Epidermal melanocyte (primary cell): ENCODE data around the gene CFAP97D1.
A peak's percentile ranks its signal among the peaks of the same experiment; 100 is the strongest.

Experiments used
- DNase-seq: peaks from one replicate; pipeline ENCODE4 v3.0.0; 2011; ENCODE audit warnings: low spot score; ENCODE audit not compliant: insufficient read length

CFAP97D1 gene

GRCh38 chr17:43780135-43780534 lies at the start of gene CFAP97D1:
Gene CFAP97D1, plus strand, starts transcription at chr17:43780435. Its CDS starts 28 bp downstream, at chr17:43780463.
- no peak for DNase-seq

GRCh38 chr17:43732958-43733357 lies 47.3 kb upstream of the CFAP97D1 start:
- DNase-seq, result no peak

- DNase-seq, result no peak
These were observed 46.3 kb upstream of the CFAP97D1 start for GRCh38 chr17:43733956-43734355.

- DNase-seq, result peak; percentile 56
These were observed 45.9 kb upstream of the CFAP97D1 start for GRCh38 chr17:43734376-43734775.

- no peak for DNase-seq
These were observed 43.8 kb upstream of the CFAP97D1 start for GRCh38 chr17:43736389-43736788.

GRCh38 chr17:43737722-43738121 lies 42.5 kb upstream of the CFAP97D1 start:
- no peak for DNase-seq

GRCh38 chr17:43740541-43740940 lies 39.7 kb upstream of the CFAP97D1 start:
- DNase-seq, result no peak

GRCh38 chr17:43741636-43742035 lies 38.6 kb upstream of the CFAP97D1 start:
- no peak for DNase-seq

GRCh38 chr17:43745541-43745940 lies 34.7 kb upstream of the CFAP97D1 start:
- DNase-seq, result no peak

GRCh38 chr17:43750153-43750552 lies 30.1 kb upstream of the CFAP97D1 start:
- no peak for DNase-seq

- DNase-seq, result no peak
These were observed 26.6 kb upstream of the CFAP97D1 start for GRCh38 chr17:43753493-43754129.

GRCh38 chr17:43754947-43755346 lies 25.3 kb upstream of the CFAP97D1 start:
- DNase-seq, result no peak

GRCh38 chr17:43755389-43755875 lies 24.8 kb upstream of the CFAP97D1 start:
- no peak for DNase-seq

- no peak for DNase-seq
These were observed 24.0 kb upstream of the CFAP97D1 start for GRCh38 chr17:43756201-43756600.

GRCh38 chr17:43757171-43757660 lies 23.0 kb upstream of the CFAP97D1 start:
- no peak for DNase-seq

GRCh38 chr17:43758086-43758485 lies 22.1 kb upstream of the CFAP97D1 start:
- no peak for DNase-seq

GRCh38 chr17:43758497-43759174 lies 21.6 kb upstream of the CFAP97D1 start, which contains the start of gene SOST:
Gene SOST, minus strand, starts transcription at chr17:43758791. Its CDS starts 50 bp downstream, at chr17:43758741.
- DNase-seq, result no peak

- no peak for DNase-seq
These were observed 20.4 kb upstream of the CFAP97D1 start for GRCh38 chr17:43759836-43760235.

- DNase-seq, result peak; percentile 98
These were observed 19.9 kb upstream of the CFAP97D1 start for GRCh38 chr17:43760254-43760852.

- DNase-seq, result peak; percentile 54
These were observed 13.7 kb upstream of the CFAP97D1 start for GRCh38 chr17:43766413-43767052.

GRCh38 chr17:43767053-43767712 lies 13.1 kb upstream of the CFAP97D1 start:
- no peak for DNase-seq
